Neural cell (in vitro differentiated cells): ENCODE results near the gene EHMT1.

Experiments
- CTCF ChIP-seq: fragments of 450-650 bp; IDR thresholded peaks from 2 replicates; pipeline ENCODE4 v1.5.1; 2014; ENCODE audit warnings: antibody characterized with exemption, mild to moderate bottlenecking, moderate library complexity; ENCODE audit not compliant: poor library complexity, severe bottlenecking
- EP300 ChIP-seq: fragments of 450-650 bp; conservative IDR thresholded peaks from 2 replicates; pipeline ENCODE4 v1.6.1; 2014; ENCODE audit warnings: antibody characterized with exemption, mild to moderate bottlenecking, moderate library complexity; ENCODE audit not compliant: poor library complexity, severe bottlenecking
- EZH2 ChIP-seq: fragments of 200-600, 300-800 bp; shearing (Covaris generic), sonication (generic); IDR thresholded peaks from 2 replicates; pipeline ENCODE4 v1.6.1; 2014; ENCODE audit warnings: antibody characterized with exemption, low read length, borderline replicate concordance, mild to moderate bottlenecking; ENCODE audit not compliant: insufficient read depth, poor library complexity, severe bottlenecking
- MXI1 ChIP-seq: fragments of 450-650 bp; conservative IDR thresholded peaks from 2 replicates; pipeline ENCODE4 v1.6.1; 2014; ENCODE audit warnings: antibody characterized with exemption, mild to moderate bottlenecking; ENCODE audit not compliant: poor library complexity, severe bottlenecking
- POLR2AphosphoS5 ChIP-seq: IDR thresholded peaks from 2 replicates; pipeline ENCODE4 v1.6.1; 2012
- RAD21 ChIP-seq: fragments of 450-650 bp; conservative IDR thresholded peaks from 2 replicates; pipeline ENCODE4 v1.6.1; 2014; ENCODE audit warnings: antibody characterized with exemption, mild to moderate bottlenecking, moderate library complexity
- SMC3 ChIP-seq: fragments of 450-650 bp; conservative IDR thresholded peaks from 2 replicates; pipeline ENCODE4 v1.6.1; 2014; ENCODE audit warnings: antibody characterized with exemption, mild to moderate bottlenecking, moderate library complexity; ENCODE audit not compliant: poor library complexity
- TAF1 ChIP-seq: IDR thresholded peaks from 2 replicates; pipeline ENCODE4 v1.6.1; 2012; ENCODE audit warnings: low read depth
- TF ChIP-seq, protein P1 (sequence below): IDR thresholded peaks from 2 replicates; pipeline ENCODE4 v1.6.1; 2012; ENCODE audit warnings: borderline replicate concordance

GRCh38 chr9:137649553-137649952, 30.7 kb downstream of the EHMT1 start:
- TF ChIP-seq CTCF, result no peak
- TF ChIP-seq, protein P1, sequence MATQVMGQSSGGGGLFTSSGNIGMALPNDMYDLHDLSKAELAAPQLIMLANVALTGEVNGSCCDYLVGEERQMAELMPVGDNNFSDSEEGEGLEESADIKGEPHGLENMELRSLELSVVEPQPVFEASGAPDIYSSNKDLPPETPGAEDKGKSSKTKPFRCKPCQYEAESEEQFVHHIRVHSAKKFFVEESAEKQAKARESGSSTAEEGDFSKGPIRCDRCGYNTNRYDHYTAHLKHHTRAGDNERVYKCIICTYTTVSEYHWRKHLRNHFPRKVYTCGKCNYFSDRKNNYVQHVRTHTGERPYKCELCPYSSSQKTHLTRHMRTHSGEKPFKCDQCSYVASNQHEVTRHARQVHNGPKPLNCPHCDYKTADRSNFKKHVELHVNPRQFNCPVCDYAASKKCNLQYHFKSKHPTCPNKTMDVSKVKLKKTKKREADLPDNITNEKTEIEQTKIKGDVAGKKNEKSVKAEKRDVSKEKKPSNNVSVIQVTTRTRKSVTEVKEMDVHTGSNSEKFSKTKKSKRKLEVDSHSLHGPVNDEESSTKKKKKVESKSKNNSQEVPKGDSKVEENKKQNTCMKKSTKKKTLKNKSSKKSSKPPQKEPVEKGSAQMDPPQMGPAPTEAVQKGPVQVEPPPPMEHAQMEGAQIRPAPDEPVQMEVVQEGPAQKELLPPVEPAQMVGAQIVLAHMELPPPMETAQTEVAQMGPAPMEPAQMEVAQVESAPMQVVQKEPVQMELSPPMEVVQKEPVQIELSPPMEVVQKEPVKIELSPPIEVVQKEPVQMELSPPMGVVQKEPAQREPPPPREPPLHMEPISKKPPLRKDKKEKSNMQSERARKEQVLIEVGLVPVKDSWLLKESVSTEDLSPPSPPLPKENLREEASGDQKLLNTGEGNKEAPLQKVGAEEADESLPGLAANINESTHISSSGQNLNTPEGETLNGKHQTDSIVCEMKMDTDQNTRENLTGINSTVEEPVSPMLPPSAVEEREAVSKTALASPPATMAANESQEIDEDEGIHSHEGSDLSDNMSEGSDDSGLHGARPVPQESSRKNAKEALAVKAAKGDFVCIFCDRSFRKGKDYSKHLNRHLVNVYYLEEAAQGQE, result no peak
- TF ChIP-seq MXI1, result no peak
- no peak for TF ChIP-seq POLR2AphosphoS5
- TF ChIP-seq EP300, result no peak
- TF ChIP-seq EZH2, result no peak
- no peak for TF ChIP-seq TAF1
- no peak for TF ChIP-seq RAD21
- no peak for TF ChIP-seq SMC3
